NCI-H748 (cell line): ENCODE measurements around the gene AKT1.

Source experiments
- DNase-seq: peaks from one replicate; lab custom pipeline; 2025; ENCODE audit not compliant: unreplicated experiment; lab: John Stamatoyannopoulos, UW

AKT1 gene

DNA sequence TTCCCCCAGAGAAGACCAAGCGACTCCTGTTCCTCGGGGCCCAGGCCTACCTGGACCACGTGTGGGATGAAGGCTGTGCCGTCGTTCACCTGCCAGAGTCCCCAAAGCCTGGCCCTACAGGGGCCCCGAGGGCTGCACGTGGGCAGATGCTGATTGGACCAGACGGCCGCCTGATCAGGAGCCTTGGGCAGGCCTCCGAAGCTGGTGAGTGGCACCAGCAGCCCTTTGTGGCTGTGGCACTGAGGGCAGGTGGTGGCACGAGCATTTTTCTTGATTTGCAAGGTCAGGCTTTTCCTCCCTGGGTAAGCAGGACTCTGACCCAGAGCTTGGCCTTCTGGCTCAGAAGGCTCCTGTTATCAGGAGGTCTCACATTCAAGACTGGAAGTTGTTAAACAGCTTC lies 39.9 kb downstream of the AKT1 start:
- DNase-seq, result no peak

GRCh38 chr14:104754213-104754851 lies 41.2 kb downstream of the AKT1 start:
- no peak for DNase-seq

DNA sequence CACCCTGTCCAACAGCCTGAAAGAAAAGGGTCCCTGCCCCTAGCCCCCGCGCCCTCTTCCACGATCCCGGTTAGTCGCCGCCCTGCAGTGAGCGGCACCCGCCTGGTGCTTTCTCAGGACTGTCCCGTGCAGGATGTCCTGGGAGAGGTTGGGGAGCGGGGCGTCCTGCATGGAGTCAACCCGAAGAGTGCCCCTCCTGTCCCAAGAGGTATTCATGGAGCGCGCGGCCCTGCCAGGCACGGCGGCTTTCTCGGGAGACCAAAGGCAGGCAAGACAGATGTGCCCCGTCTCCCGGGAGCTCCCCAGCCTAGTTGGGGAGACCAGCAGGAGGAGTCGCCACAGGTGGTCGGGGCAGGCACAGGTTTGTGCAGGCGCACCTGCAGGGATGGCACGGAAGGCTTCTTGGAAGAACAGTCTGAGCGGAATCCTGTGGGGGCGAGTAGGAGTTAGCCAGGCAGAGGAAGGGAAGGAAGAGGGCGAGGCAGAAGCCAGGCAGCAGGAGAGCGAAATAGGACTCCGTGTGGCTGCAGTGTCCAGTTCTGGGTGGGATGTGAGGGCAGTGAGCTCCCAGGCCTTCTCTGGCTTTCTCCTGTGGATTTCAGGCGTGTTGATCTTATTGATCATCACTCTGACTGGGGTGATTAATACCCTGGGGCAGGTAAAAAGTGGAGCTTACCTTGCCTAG lies 41.9 kb downstream of the AKT1 start:
- no peak for DNase-seq

DNA sequence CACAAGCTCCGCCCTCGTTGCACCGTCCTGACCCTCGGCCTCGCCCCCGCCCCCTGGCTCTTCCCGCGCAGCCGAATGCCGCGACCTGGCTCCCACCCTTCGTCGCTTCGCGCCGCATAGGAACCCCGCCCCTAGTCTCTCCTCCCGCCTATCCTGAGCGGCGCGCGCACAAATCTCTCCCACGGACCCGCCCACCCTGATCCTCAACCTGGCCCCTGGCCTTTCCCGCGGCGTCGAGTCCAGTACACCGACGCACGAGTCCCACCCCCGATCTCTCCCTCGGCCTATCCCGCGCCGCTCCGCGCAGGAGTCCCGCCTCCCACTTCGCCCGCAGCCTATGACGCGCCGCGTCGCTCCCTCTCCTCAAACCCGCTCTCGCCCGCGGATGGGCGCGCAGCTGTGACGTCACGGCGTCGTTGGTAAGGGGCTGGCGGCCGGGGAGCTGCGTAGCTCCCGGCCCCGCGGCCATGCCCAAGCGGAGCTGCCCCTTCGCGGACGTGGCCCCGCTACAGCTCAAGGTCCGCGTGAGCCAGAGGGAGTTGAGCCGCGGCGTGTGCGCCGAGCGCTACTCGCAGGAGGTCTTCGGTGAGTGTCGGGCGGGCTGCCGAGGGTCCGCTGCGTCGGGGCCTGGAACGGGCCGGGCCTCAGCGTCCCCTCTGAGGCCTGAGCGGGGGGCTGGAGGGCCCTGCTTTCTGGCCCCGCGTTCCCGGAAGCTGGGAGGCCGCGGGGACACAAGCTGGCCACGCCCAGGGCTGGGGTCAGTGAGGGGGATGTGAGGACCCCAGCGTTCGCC lies 42.6 kb downstream of the AKT1 start, which contains the start of gene SIVA1:
Gene SIVA1 (plus strand): TSS at position 413 of the 793 bp plus-strand sequence. CDS start 55 bp downstream, at position 468.
- peak; percentile 100 for DNase-seq

DNA sequence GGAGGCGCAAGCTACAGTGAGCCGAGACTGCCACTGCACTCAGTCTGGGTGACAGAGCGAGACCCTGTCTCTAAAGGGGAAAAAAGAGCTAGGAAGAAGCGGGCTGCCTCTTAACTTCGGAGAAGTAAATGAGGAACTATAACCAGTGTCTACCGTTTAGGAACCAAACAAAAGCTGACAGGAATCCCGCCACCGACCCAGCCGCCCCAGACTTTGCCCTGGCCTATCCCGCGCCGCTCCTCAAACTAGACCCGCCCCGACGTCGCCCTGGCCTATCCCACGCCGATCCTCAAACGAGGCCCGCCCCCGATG lies 43.2 kb downstream of the AKT1 start:
- no peak for DNase-seq

GRCh38 chr14:104751539-104752422 lies 43.8 kb downstream of the AKT1 start:
- DNase-seq, result no peak

DNA sequence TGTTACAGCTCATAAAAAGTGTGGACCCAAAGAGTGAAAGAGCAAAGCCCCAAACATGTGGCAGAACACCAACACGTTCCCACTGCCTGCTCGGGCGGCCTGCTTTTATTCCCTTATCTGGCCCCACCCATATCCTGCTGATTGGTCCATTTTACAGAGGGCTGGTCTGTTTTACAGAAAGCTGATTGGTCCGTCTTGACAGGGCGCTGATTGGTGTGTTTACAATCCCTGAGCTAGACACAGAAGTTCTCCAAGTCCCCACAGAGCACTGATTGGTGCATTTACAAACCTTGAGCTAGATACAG lies 44.8 kb downstream of the AKT1 start:
- DNase-seq, result peak; percentile 20

DNA sequence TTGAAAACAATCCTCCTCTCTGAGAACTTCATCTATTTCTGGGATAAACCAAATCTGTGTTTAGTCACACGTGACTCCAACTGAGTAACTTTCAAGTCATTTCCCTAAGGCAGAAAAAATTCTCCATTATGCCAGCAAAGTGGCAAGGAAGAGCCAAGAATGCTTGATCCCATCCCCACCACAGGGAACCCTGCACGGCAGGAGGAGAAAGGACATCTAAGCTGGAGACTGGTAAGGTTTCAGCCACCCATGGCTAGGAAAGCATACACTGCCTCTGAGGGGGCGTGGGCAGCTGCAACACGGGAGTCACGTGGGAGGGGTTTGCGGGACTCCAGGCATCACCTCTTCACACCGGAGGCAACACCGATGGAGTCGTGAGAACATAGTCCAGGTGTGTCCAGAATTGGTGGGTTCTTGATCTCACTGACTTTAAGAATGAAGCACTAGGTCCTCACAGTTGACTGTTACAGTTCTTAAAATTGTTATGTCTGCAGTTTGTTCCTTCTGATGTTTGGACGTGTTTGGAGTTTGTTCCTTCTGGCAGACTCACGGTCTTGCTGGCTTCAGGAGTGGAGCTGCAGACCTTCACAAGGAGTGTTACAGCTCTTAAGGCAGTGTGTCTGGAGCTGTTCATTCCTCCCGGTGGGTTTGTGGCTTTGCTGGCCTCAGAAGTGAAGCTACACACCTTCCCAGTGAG lies 45.3 kb downstream of the AKT1 start:
- DNase-seq, result no peak

DNA sequence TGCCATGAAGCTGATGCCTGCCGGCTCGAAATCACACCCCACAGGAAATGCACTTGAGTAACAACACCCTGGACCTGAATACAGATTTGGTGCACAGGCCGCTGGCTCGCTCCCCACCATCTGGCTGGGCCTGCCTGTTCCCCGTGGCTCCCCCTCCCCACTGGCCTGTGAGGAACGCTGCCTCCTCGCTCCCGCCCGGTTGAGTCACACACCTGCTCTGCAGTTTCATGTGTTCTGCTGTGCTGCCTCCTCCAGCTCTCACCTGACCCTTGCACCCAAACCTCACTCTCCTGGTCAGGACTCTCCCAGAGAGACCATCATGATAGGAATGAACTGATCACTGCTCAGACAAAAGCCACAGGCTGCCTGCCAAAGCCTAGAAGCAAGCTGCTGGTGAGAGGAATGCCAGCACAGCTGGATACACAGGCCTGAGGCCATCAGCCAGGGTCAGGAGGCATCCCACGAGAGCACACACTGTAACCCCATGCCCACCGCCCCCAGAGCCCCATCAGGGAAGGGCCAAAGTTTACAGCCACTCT lies 46.4 kb downstream of the AKT1 start:
- DNase-seq, result no peak

- no peak for DNase-seq
These were observed 47.7 kb downstream of the AKT1 start for GRCh38 chr14:104747876-104748275.

GRCh38 chr14:104746934-104747481 lies 48.5 kb downstream of the AKT1 start:
- DNase-seq, result peak; percentile 90

DNA sequence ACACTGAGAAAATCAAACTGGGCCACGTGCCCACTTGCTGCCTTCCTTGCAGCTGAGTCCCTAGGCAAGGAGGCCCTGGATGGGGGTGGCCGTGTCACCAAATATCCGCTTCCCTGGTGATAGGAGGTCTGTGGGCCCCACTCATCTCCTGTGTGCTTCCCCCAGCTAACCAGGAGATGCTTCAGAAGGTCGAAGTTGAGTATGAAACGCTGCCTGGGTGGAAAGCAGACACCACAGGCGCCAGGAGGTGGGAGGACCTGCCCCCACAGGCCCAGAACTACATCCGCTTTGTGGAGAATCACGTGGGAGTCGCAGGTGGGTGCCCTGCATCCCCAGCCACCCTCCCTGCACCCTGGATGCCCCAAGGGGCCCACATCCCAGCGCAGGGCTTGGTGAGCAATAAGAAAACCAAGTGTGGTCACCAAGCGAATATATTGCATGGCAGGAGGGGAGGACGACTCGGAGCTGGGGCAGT lies 49.4 kb downstream of the AKT1 start:
- no peak for DNase-seq

DNA sequence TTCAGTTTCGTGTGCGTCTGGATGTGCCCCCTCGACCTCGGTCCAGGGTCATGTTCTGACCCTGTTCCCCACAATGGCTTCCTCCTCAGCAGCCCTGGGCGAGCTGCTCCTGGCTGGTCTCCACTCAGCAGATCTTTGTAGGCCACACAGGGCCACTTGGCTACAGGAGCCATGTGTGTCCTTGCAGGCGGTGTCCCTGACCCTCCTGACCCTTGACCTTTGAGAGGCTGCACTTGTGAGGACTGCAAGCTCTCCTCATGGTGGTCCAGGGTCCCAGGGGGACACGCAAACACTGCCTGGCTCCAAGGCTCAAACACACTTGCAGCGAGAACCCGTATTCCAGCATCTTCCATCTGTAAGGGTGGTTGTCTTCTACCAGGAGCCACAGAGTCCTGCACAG lies 50.1 kb downstream of the AKT1 start:
- no peak for DNase-seq

DNA sequence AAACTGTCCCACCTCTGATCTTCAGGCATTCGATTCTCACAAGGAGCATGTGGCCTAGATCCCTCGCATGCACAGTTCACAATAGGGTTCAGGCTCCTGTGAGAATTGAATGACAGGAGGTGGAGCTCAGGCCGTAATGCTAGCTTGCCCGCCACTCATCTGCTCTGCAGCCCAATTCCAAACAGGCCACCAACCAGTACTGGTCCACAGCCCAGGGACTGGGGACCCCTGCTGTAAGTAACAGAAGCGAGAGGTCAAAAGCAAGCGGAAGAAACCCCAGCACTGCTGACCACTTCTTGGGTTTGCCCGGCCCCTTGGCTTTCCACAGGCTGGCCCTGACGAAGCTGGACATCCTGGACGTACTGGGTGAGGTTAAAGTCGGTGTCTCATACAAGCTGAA lies 51.1 kb downstream of the AKT1 start:
- DNase-seq, result no peak

- no peak for DNase-seq
These were observed 51.8 kb downstream of the AKT1 start for GRCh38 chr14:104743461-104744380.

- no peak for DNase-seq
These were observed 52.7 kb downstream of the AKT1 start for GRCh38 chr14:104742586-104743455.

DNA sequence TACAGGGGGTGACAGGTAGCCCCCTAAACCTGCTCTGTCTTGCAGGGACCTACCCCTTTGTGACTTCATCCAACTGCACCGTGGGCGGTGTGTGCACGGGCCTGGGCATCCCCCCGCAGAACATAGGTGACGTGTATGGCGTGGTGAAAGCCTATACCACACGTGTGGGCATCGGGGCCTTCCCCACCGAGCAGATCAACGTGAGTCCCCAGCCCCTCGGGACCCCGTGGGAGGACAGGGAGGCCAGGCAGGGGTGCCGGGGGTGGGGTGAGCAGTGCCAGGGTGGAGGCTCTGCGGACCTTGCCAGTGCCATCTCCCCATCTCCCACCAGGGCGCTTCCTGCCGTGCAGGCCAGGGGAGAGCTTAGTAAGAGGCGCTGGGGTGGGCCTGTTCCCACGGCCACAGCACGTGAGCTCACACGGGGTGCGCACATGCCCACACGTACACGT lies 53.7 kb downstream of the AKT1 start:
- DNase-seq, result no peak
